ENCODE data around the gene NXPE4.

DNA sequence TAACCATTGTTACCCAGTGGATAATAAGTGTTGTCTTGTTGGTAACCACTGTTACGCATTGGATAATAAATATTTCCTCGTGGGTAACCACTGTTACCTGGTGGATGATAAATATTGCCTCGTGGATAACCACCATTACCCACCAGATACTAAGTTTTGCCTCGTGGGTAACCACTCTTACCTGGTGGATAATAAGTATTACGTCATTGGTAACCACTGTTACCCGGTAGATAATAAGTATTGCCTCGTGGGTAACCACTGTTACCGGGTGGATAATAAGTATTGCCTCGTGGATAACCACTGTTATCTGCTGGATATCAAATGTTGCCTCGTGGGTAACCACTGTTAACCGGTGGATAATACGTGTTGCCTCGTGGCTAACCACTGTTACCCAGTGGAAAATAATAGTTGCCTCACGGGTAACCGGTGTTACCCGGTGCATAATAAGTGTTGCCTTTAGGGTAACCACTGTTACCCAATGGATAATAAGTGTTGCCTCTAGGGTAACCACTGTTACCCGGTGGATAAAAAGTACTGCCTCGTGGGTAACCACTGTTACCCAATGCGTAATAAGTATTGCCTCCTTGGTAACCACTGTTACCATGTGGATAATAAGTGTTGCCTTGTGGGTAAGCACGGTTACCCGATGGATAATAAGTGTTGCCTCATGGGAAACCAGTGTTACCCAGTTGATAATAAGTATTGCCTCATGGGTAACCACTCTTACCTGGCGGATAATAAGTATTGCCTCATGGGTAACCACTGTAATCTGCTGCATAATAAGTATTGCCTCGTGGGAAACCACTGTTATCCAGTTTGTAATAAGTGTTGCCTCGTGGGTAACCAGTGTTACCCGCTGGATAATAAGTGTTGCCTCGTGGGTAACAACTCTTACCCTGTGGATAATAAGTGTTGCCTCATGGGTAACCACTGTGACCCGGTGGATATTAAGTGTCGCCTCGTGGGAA lies 21.9 kb upstream of the NXPE4 start:
- TF ChIP-seq POLR2A (IDR thresholded peaks at IDR 0.05; ENCODE audit: low read length) (no peak), GATA1 (IDR thresholded peaks at IDR 0.05; ENCODE audit: low read depth, low read length) (no peak)

All from erythroblast (primary cell).